RWPE2 (cell line): Measurements from ENCODE around the gene CD48.

Experiments used
- ATAC-seq: fragments of 200-7000 bp; cut with Tn5 transposase; 3 replicates; pipeline ENCODE4 v1.9.1; 2021; ENCODE audit warnings: low read depth
- DNase-seq: peaks from one replicate; pipeline ENCODE4 v3.0.0-alpha.2; 2020; ENCODE audit warnings: low spot score
- H3K27ac ChIP-seq: fragments of 450-650 bp; 2 replicates; pipeline ENCODE4 v1.5.1; 2017; ENCODE audit warnings: mild to moderate bottlenecking; ENCODE audit not compliant: poor library complexity, severe bottlenecking
- H3K27me3 ChIP-seq: fragments of 250-450 bp; sonication (Bioruptor Pico); 2 replicates; pipeline ENCODE4 v1.5.1; 2021; ENCODE audit warnings: mild to moderate bottlenecking, moderate library complexity; ENCODE audit not compliant: insufficient read depth, poor library complexity, severe bottlenecking
- H3K36me3 ChIP-seq: fragments of 250-450 bp; sonication (Bioruptor Pico); 2 replicates; pipeline ENCODE4 v1.5.1; 2020; ENCODE audit warnings: low read depth, mild to moderate bottlenecking, moderate library complexity
- H3K4me1 ChIP-seq: fragments of 250-450 bp; sonication (Bioruptor Pico); 2 replicates; pipeline ENCODE4 v1.5.1; 2021; ENCODE audit warnings: mild to moderate bottlenecking, moderate library complexity; ENCODE audit not compliant: insufficient read depth, poor library complexity, severe bottlenecking
- H3K4me3 ChIP-seq: fragments of 250-450 bp; sonication (Bioruptor Pico); 2 replicates; pipeline ENCODE4 v1.5.1; 2021; ENCODE audit warnings: mild to moderate bottlenecking, moderate library complexity; ENCODE audit not compliant: severe bottlenecking
- H3K9me3 ChIP-seq: fragments of 250-450 bp; sonication (Bioruptor Pico); 2 replicates; pipeline ENCODE4 v1.5.1; 2021; ENCODE audit warnings: mild to moderate bottlenecking, moderate library complexity; ENCODE audit not compliant: severe bottlenecking
- CTCF ChIP-seq: fragments of 450-650 bp; IDR thresholded peaks from one replicate; pipeline ENCODE4 v1.5.1; 2017; ENCODE audit warnings: mild to moderate bottlenecking, moderate library complexity; ENCODE audit not compliant: poor library complexity, severe bottlenecking

Gene CD48

DNA sequence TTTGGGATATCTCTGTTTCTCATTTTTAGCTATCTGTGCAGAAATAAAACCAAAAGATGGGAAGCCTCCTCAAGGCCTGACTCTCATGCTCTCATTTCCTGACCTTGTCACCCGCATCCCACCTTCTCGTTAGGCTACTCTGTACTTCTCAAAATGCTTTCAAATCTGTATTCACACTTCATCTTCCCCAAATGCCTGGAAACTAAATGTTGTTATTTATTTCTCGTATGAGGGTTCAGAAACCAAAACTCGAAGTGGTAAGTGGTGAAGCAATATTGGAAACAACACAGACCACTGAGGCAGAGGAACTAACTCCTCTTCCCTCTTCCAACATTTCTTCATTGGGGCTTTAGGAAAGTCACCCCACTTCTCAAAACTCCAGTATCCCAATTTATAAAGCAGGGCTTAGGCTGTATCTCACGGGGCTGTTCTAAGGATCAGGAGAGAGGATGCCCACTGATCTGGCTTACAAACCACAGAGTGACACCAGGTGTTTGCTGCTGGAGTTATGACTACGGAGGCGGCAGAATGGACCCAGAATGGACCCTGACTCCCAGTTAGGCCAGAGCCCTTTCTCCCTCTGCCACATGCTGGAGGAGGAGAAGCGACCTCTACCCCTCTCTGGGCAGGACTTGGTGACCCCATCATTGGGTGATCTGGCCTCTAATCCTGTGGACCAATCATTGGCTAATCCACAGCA lies 31.0 kb upstream of the CD48 start:
- Histone ChIP-seq H3K4me3 (no peak overlapping the region), H3K27ac (no peak overlapping the region), H3K27me3 (no peaks in the 10 kb centered on the region), H3K9me3 (no peaks in the 10 kb centered on the region), H3K4me1 (no peaks in the 10 kb centered on the region), H3K36me3 (no peaks in the 10 kb centered on the region)
- DNase-seq (no peak), ATAC-seq (no peak)
- no peak for TF ChIP-seq CTCF

DNA sequence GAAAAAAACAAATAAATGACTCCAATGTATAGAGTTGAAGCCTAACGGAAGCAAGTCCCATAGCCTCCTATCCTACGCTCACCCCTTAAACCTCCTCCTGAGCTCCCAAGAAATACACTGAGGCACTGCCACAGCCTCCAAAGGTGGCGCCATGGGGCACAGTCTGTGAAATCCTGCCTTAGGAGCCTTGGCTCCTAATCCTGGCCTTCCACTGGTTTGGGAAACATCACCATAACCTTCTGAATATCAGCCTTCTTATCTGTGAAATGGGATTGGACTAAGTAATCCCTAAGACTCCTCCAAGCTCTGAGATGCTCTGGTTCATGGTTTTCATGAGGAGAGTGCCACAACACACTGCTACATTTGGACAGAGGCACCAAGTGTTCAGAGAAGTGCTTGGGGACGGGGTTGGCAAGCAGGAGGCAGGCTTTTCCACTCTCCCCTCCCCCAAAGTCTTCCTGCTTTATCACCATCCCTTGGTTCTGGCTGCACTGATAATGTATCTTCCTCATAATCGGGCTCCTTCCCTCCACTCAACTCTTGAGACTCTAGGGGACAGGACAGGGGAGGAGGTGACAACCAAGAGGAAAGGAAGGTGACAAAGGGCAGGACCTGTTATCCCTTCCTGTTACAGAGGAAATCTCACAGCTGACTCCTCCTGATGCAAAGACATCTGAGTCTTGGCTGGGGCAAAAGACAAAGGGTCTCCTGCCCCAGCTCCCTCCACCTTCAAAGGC lies 30.2 kb upstream of the CD48 start:
- Histone ChIP-seq H3K27me3 (no peaks in the 10 kb centered on the region), H3K36me3 (no peaks in the 10 kb centered on the region), H3K9me3 (no peaks in the 10 kb centered on the region), H3K4me1 (no peaks in the 10 kb centered on the region), H3K4me3 (no peak overlapping the region), H3K27ac (no peak overlapping the region)
- DNase-seq (no peak), ATAC-seq (no peak)
- TF ChIP-seq CTCF = no peak

GRCh38 chr1:160741092-160741501 lies 29.5 kb upstream of the CD48 start:
- H3K27me3 ChIP-seq = no peaks in the 10 kb centered on the region
- no peaks in the 10 kb centered on the region for H3K4me1 ChIP-seq
- no peak for TF ChIP-seq CTCF
- no peak for ATAC-seq
- H3K9me3 ChIP-seq = no peaks in the 10 kb centered on the region
- H3K36me3 ChIP-seq = no peaks in the 10 kb centered on the region
- no peak for DNase-seq
- H3K27ac ChIP-seq = no peak overlapping the region
- H3K4me3 ChIP-seq = no peak overlapping the region

DNA sequence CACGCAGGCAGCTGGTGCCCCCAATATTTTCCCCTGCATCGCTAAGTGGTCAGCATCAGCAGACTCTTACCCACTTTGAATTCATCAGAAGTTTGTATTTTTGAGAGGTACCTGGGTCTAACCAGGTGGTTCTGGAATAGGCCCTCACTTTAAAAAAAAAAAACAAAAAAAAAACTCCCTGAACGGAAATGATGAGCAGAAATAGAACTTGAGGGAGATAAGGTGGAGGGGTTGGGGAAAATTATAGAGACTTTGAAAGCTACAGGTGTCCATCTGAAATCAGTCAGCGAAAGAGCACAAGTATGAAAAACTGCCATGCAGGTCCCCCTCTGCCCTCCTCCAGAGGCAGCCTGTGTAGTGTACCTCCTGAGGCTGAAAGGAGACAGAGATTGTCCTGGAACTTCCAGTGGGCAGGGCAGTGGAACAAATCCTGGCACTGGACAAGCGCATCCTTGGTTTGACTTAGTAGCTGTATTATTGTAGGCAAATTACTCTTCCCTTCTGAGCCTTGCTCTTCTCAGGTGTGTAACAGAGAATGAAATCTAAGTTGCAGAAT lies 28.6 kb upstream of the CD48 start:
- ATAC-seq = no peak

More for the DNA sequence above, 28.6 kb upstream of the CD48 start:
- no peaks in the 10 kb centered on the region for H3K36me3 ChIP-seq
- no peak overlapping the region for H3K4me3 ChIP-seq
- TF ChIP-seq CTCF = no peak
- H3K27me3 ChIP-seq = no peaks in the 10 kb centered on the region
- no peaks in the 10 kb centered on the region for H3K4me1 ChIP-seq
- DNase-seq = no peak
- H3K27ac ChIP-seq = no peak overlapping the region
- no peaks in the 10 kb centered on the region for H3K9me3 ChIP-seq
